GM18868 (cell line): Measurements from ENCODE around the gene FMO5.
"Not testable (repeated sequence)": the region's sequence is repeated elsewhere in the genome, so short reads cannot be mapped to it uniquely, and the experiment has no call there.

ENCODE experiments used
- ATAC-seq: cut with Tn5 transposase; IDR thresholded peaks from one replicate; pipeline ENCODE4 v1.9.1; 2021; ENCODE audit warnings: mild to moderate bottlenecking, moderate library complexity; ENCODE audit not compliant: unreplicated experiment

The FMO5 gene

GRCh38 chr1:147209825-147210821 lies 15.0 kb downstream of the FMO5 start:
- ATAC-seq, result no peak

GRCh38 chr1:147208619-147209018 lies 16.5 kb downstream of the FMO5 start:
- ATAC-seq, result no peak

GRCh38 chr1:147207192-147207591 lies 17.9 kb downstream of the FMO5 start:
- ATAC-seq, result no peak

GRCh38 chr1:147204080-147204479 lies 21.1 kb downstream of the FMO5 start:
- ATAC-seq, result no peak

- ATAC-seq, result no peak
These were observed 22.6 kb downstream of the FMO5 start for GRCh38 chr1:147202576-147202975.

- ATAC-seq, result no peak
These were observed 23.4 kb downstream of the FMO5 start for GRCh38 chr1:147201786-147202185.

GRCh38 chr1:147201276-147201675 lies 23.9 kb downstream of the FMO5 start:
- ATAC-seq, result no peak

- not testable (repeated sequence) for ATAC-seq
These were observed 27.8 kb downstream of the FMO5 start for GRCh38 chr1:147197324-147197723.

GRCh38 chr1:147189514-147189913 lies 35.6 kb downstream of the FMO5 start:
- ATAC-seq, result no peak

GRCh38 chr1:147185432-147185831 lies 39.7 kb downstream of the FMO5 start:
- no peak for ATAC-seq

- no peak for ATAC-seq
These were observed 47.3 kb downstream of the FMO5 start for GRCh38 chr1:147177611-147178380.

GRCh38 chr1:147172168-147173016 lies 52.7 kb downstream of the FMO5 start, which contains the start of gene PRKAB2:
Gene PRKAB2 (minus strand): TSS chr1:147172470. CDS start chr1:147172144, 326 bp downstream.
- ATAC-seq, result peak; percentile 89

GRCh38 chr1:147171399-147172167 lies 53.6 kb downstream of the FMO5 start:
- ATAC-seq, result no peak

- ATAC-seq, result no peak
These were observed 55.1 kb downstream of the FMO5 start for GRCh38 chr1:147169840-147170674.

GRCh38 chr1:147169171-147169570 lies 56.0 kb downstream of the FMO5 start:
- no peak for ATAC-seq

- ATAC-seq, result no peak
These were observed 56.5 kb downstream of the FMO5 start for GRCh38 chr1:147168626-147169058.

GRCh38 chr1:147167365-147167764 lies 57.8 kb downstream of the FMO5 start:
- no peak for ATAC-seq

- ATAC-seq, result no peak
These were observed 62.1 kb downstream of the FMO5 start for GRCh38 chr1:147163019-147163418.

GRCh38 chr1:147162093-147162492 lies 63.0 kb downstream of the FMO5 start:
- ATAC-seq, result no peak
